Measurements from ENCODE around the gene ADGRA3. TPM values are rescaled to one million over a fixed set of nuclear protein-coding genes. Genes with fewer than 3 reads are reported as not detected.
"Not testable (repeated sequence)": the region's sequence is repeated elsewhere in the genome, so short reads cannot be mapped to it uniquely, and the experiment has no call there.

ADGRA3 gene
- total and polyA plus RNA-seq, 10 donors = 1.6 to 10.6 (median 5.4) TPM

- TF ChIP-seq POLR2AphosphoS5 (IDR thresholded peaks at IDR 0.05) (no peak), CTCF (IDR thresholded peaks at IDR 0.05 in 8 of 11, conservative IDR thresholded peaks at IDR 0.05 in 3 of 11) (no peak), POLR2A (IDR thresholded peaks at IDR 0.05) (no peak)
- H3K9me3 ChIP-seq = no peaks in the 10 kb centered on the region
- WGBS, 5 donors = 85 to 93% (median 86%) methylated on average over 7 of the region's 7 CpGs
- no peaks in the 10 kb centered on the region for H3K27me3 ChIP-seq (replicated peaks in 1 of 7)
- H3K4me1 ChIP-seq = no peaks in the 10 kb centered on the region
- H3K36me3 ChIP-seq = peaks cover 0 to 9% (median 0%) of the 10 kb centered on the region in 6 donors
- no peak overlapping the region for H3K4me3 ChIP-seq
- no peak for DNase-seq
- no peak overlapping the region for H3K27ac ChIP-seq
- intact Hi-C loops (cut with DNase I; ENCODE audit: low total_unique reads) = no loop called here
These were observed 130.3 kb downstream of the ADGRA3 start for GRCh38 chr4:22385611-22386011.

- Histone ChIP-seq H3K27me3 (replicated peaks in 1 of 7) (no peaks in the 10 kb centered on the region), H3K4me1 (no peaks in the 10 kb centered on the region), H3K9me3 (no peaks in the 10 kb centered on the region), H3K27ac (no peak overlapping the region), H3K36me3 (peaks cover 0 to 9% (median 0%) of the 10 kb centered on the region in 6 donors), H3K4me3 (no peak overlapping the region)
- intact Hi-C loops (cut with DNase I; ENCODE audit: low total_unique reads) = no loop called here
- no peak for DNase-seq
- TF ChIP-seq POLR2A (IDR thresholded peaks at IDR 0.05) (no peak), POLR2AphosphoS5 (IDR thresholded peaks at IDR 0.05) (no peak), CTCF (IDR thresholded peaks at IDR 0.05 in 8 of 11, conservative IDR thresholded peaks at IDR 0.05 in 3 of 11) (no peak)
These were observed 131.7 kb downstream of the ADGRA3 start for GRCh38 chr4:22384154-22384553.

- H3K4me3 ChIP-seq; intact Hi-C loops (cut with DNase I; ENCODE audit: low total_unique reads); H3K27me3 ChIP-seq (replicated peaks in 1 of 7); H3K36me3 ChIP-seq; H3K9me3 ChIP-seq; H3K4me1 ChIP-seq; H3K27ac ChIP-seq; DNase-seq: not testable (repeated sequence)
- WGBS, 5 donors = 41 to 67% (median 42%) methylated on average over 3 of the region's 3 CpGs
These were observed 133.7 kb downstream of the ADGRA3 start for GRCh38 chr4:22382216-22382615.

GRCh38 chr4:22372986-22373385, 142.9 kb downstream of the ADGRA3 start:
- Histone ChIP-seq H3K4me1 (no peaks in the 10 kb centered on the region), H3K9me3 (peaks cover 0 to 12% (median 0%) of the 10 kb centered on the region in 8 donors), H3K27ac (no peak overlapping the region), H3K27me3 (replicated peaks in 1 of 7) (no peaks in the 10 kb centered on the region), H3K36me3 (no peaks in the 10 kb centered on the region), H3K4me3 (no peak overlapping the region)
- no peak for DNase-seq
- intact Hi-C loops (cut with DNase I; ENCODE audit: low total_unique reads) = no loop called here
- 71 to 86% (median 84%) methylated on average over 3 of the region's 3 CpGs for WGBS, 5 donors
- TF ChIP-seq POLR2A (IDR thresholded peaks at IDR 0.05) (no peak), POLR2AphosphoS5 (IDR thresholded peaks at IDR 0.05) (no peak), CTCF (IDR thresholded peaks at IDR 0.05 in 8 of 11, conservative IDR thresholded peaks at IDR 0.05 in 3 of 11) (no peak)

All from spleen (tissue), 11 donors.